Measurements from ENCODE around the gene TSBP1. TPM values are rescaled to one million over a fixed set of nuclear protein-coding genes. Genes with fewer than 3 reads are reported as not detected.

The TSBP1 gene
- total and polyA plus RNA-seq, 9 of the 15 experiments (the other 6 are each of a cell fraction or from before 2014, with no cell fraction given), result not detected

DNA sequence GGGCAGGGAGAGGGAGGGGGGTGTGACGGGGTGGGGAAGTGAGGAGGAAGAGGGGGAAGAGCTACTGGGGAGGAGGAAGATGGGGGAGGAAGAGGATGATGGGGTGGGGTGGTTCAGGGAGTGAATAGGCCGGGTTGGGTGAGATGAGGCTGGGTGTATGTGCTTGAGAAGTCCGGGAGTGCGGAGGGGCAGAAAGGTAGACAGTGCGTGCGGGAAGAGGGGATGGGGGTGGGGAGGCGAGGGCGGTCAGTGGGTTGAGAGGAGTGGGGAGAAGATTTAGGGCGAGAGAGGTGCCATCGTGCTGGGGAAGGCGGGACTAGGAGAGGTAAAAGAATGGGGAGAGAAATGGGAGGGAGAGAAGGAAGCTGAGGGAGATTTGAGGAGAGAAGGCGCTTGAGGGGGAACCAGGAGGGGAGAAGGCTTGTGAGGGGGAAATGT, 116.9 kb downstream of the TSBP1 start (continued):
- TF ChIP-seq ZNF512 (tag; IDR thresholded peaks at IDR 0.05) (peak; percentile 72), ZNF592 (IDR thresholded peaks at IDR 0.05) (no peak), ZNF232 (CRISPR knock-in tag; IDR thresholded peaks at IDR 0.05) (no peak), LARP7 (IDR thresholded peaks at IDR 0.05) (peak; percentile 93), BCL6 (CRISPR knock-in tag; IDR thresholded peaks at IDR 0.05) (no peak), NKRF (IDR thresholded peaks at IDR 0.05; ENCODE audit: borderline replicate concordance) (0 out of 2 replicates have a peak, but pooled peaks have one; percentile 43), THAP7 (CRISPR knock-in tag; IDR thresholded peaks at IDR 0.05) (no peak), KLF10 (CRISPR knock-in tag; IDR thresholded peaks at IDR 0.05) (no peak)
- TF ChIP-seq, protein P1, sequence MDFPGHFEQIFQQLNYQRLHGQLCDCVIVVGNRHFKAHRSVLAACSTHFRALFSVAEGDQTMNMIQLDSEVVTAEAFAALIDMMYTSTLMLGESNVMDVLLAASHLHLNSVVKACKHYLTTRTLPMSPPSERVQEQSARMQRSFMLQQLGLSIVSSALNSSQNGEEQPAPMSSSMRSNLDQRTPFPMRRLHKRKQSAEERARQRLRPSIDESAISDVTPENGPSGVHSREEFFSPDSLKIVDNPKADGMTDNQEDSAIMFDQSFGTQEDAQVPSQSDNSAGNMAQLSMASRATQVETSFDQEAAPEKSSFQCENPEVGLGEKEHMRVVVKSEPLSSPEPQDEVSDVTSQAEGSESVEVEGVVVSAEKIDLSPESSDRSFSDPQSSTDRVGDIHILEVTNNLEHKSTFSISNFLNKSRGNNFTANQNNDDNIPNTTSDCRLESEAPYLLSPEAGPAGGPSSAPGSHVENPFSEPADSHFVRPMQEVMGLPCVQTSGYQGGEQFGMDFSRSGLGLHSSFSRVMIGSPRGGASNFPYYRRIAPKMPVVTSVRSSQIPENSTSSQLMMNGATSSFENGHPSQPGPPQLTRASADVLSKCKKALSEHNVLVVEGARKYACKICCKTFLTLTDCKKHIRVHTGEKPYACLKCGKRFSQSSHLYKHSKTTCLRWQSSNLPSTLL (IDR thresholded peaks at IDR 0.05), result 0 out of 2 replicates have a peak, but pooled peaks have one; percentile 38

All from K562 (cell line).